GM21526 (cell line): ENCODE results near the gene GLO1.

ENCODE experiments used
- ATAC-seq: cut with Tn5 transposase; IDR thresholded peaks from one replicate; pipeline ENCODE4 v1.9.1; 2021; ENCODE audit warnings: moderate library complexity; ENCODE audit not compliant: unreplicated experiment, low FRiP score

Gene GLO1

GRCh38 chr6:38631186-38631783, 71.7 kb downstream of the GLO1 start:
- no peak for ATAC-seq
